ENCODE results near the gene COL16A1.

COL16A1 gene

GRCh38 chr1:31705080-31705866 lies 1.5 kb upstream of the COL16A1 start:
- DNase-seq = peak in 4 of 5 experiments; percentile 24 to 79 (median 46)

GRCh38 chr1:31704271-31705079 lies 658 bp upstream of the COL16A1 start:
- DNase-seq = no peak

DNA sequence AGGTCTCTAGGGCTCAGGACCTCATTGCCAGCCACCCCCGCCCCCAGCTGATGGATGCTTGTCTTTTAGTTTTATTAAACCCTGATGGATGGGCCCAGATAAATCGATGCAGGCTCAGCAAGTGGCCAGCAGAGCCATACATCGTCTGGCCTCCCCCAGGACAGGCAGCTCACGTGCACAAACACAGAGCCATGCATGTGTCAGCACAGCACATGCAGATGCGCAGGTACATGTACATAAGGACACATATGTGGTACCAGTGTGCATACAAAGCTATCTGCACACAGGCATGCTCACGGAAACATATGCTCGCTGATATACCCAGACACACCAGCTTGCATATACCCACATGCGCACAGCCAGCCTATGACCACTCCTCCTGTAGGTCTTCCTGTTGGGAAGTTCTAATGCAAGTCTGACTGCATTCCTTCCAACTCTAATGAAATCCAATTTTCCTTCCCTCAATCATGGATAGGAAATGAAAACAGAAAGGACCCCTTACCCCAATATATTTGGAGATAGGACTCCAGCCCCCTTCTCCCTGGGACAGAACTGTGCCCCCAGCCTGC lies 897 bp downstream of the COL16A1 start:
- DNase-seq = no peak

- no peak for DNase-seq
Measured at GRCh38 chr1:31701091-31701736, 2.6 kb downstream of the COL16A1 start.

GRCh38 chr1:31700468-31701090 lies 3.2 kb downstream of the COL16A1 start:
- no peak for DNase-seq

DNA sequence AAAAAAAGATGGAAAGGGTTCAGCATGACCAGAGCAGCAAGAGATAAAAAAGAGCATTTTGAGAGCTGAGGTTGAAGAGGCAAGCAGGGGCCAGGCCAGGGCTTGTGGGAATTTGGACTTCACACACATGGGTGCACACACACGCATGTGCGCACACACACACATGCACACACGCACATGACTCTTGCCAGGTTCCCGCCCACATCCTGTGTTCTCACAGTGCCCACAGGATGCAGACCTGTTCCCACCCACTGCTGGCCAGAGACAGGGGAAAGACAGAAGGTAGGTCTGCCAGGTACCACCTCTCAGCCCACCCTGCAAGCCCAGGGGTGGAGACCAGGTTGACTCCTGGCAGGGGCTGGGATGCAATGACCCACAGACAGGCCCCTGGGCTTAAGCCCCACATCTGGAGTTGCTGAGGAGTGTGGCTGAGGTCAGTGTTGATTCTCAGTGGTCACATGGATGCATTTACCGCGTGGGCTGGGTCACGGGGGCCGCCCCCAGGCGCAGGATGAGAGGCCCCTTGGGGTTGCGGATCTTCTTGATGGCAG lies 4.4 kb downstream of the COL16A1 start:
- DNase-seq = peak in 2 of 5 experiments; percentile 22 to 84

GRCh38 chr1:31697369-31697984 lies 6.3 kb downstream of the COL16A1 start:
- no peak for DNase-seq

- no peak for DNase-seq
Measured at GRCh38 chr1:31696242-31696641, 7.6 kb downstream of the COL16A1 start.

- DNase-seq = no peak
Measured at GRCh38 chr1:31695327-31695726, 8.5 kb downstream of the COL16A1 start.

GRCh38 chr1:31694964-31695313 lies 8.9 kb downstream of the COL16A1 start:
- DNase-seq = no peak

DNA sequence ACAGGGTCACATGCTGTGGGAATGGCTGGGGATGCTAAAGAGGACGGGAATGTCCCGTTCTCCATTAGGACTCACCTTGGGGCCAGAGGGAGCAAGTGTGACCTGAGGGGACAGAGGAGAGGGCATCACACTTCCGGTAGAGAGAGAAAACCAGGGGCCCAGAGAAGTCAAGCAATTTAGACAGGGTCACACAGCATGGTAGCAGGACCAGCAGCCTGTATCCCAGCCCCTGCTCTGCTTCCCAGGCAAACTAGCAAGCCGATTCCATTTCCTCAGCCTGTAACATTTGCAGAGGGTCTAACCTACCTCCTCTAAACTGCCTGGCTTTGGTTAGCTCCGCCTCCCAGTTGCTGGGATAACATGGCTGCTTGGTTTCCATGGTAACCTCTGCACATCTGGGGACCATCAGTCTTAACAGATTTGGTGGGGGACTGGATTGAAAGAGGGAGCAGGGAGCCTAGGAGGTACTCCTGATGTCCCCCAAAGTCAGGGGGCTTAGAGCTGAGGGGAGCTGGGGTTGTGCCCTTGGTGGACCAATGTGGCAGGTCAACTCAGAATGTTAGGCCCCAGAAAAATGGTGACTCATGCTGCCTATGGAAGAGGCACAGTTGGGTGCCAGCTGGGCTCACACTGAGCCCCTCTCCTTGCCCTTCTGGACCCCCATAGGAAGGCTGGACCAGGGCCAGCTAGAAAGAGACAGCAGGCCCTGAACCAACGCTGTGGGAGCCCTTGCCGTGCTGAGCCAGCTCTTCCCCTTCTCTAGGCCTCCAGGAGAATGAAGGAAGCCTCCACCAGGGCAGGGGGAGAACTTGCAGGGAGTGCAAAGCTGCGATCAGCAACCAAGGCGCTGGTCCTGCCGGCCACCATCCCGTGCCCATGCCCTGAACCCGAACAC lies 9.5 kb downstream of the COL16A1 start:
- DNase-seq = no peak

- no peak for DNase-seq
Measured at GRCh38 chr1:31693231-31693630, 10.6 kb downstream of the COL16A1 start.

DNA sequence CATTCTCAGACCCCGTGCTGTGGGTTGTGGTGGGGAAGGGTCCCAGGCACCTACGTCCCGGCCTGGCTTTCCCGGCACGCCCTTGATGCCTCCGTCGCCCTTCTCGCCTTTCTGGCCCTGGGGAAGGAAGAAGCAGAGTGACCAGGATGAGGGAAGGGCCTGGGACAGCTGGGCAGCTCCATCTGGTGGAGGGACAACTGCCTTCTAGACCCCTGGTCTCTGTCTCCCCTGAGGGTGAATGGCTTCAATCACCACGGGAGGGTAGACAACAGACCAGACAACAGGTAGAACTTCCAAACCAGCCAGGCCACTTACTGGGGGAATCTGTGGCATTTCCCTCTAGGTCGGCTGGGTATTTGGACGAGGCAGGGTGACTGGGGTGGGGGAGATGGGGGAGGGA lies 11.9 kb downstream of the COL16A1 start:
- no peak for DNase-seq

DNA sequence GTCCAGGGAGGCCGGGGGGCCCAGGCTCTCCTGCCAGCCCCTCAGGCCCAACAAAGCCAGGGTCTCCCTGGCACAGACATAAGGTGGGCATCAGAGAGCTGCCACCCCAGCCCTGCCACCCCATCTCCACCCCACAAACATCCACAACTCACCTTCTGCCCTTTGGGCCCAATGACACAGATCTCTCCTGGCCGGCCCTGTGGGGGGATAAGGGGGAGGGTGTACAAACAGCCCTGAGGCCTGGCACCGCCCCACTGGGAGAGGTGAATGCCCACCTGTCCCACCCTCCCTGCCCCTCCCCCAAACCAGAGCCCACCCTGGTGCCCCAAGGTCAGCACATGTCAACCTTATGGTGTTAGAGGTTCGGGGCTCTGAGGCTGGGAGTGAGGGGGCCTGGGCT lies 12.4 kb downstream of the COL16A1 start:
- DNase-seq = no peak

DNA sequence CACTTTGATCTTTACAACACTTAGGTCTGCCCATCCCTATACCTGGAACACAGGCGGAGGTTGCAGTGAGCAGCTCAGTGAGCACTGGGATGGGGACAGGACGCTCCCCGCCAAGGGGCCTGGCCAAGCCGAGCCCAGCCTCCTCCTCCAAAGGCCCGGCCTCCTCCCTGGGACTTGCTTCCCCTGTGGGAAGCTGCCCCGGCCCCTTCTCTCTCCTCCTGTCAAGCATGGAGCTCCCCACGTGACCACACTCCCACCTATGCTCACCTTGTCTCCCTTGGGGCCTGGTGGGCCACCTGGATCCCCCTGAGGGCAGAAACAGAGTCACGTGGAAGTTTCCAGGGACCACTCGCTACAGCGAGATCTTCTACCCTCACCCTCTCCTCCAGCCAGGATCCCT lies 12.9 kb downstream of the COL16A1 start:
- no peak for DNase-seq

GRCh38 chr1:31689854-31690253 lies 14.0 kb downstream of the COL16A1 start:
- DNase-seq = no peak

GRCh38 chr1:31689379-31689778 lies 14.4 kb downstream of the COL16A1 start:
- no peak for DNase-seq

GRCh38 chr1:31688233-31688918 lies 15.4 kb downstream of the COL16A1 start:
- no peak for DNase-seq

GRCh38 chr1:31687601-31688000 lies 16.2 kb downstream of the COL16A1 start:
- DNase-seq = no peak

DNA sequence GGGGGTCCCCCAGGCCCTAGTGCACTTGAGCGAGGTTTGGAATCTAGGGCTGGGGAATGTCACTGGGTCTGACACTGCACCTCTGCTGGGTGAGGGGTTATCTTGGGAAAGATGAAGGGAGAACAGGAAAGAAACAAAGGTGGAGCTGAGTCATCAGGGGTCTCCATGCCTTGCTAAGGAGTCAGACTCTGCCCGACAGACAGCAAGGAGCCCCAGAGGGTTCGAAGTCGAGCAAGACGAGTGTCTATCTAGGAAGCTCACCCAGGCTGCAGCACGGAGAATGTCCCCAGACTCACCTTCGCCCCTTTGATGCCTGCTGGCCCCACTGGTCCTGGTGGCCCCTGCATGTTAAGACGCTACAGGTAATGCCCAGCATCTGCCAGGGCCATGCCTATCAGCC lies 18.0 kb downstream of the COL16A1 start:
- no peak for DNase-seq

Measured in T-helper 2 cell (primary cell).